IPS-11a (cell line): Measurements from ENCODE around the gene FAM20C.
"Not testable (repeated sequence)": the region's sequence is repeated elsewhere in the genome, so short reads cannot be mapped to it uniquely, and the experiment has no call there.

Source experiments
- H3K4me3 ChIP-seq: one replicate; pipeline ENCODE4 v1.5.1; 2013; ENCODE audit warnings: low read depth, low read length, control low read depth

Gene FAM20C

DNA sequence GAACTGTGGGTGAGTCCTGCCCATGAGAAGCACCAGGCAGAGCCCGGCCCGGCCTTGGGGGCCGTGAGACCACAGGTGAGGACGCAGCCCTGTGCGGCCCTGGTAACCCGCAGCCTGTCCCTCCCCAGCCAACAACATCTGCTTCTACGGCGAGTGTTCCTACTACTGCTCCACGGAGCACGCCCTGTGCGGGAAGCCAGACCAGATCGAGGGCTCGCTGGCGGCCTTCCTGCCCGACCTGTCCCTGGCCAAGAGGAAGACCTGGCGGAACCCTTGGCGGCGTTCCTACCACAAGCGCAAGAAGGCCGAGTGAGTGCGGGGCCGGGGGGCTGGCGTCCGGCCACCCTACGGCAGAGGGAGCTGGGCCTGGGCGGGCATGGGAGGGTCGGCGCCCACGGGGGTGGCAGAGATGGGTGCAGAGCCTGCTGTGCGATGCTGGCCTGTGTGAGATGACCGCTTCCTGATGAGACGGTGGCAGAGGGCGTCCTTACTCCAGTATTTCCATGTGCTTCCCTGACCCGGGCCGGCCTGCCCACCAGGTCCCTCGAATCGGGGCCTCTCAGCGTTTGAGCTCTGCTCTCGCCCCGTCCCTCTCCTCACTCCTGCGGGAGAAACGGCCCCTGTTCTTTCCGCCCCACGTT, 63.5 kb downstream of the FAM20C start:
- no peak overlapping the region for H3K4me3 ChIP-seq

DNA sequence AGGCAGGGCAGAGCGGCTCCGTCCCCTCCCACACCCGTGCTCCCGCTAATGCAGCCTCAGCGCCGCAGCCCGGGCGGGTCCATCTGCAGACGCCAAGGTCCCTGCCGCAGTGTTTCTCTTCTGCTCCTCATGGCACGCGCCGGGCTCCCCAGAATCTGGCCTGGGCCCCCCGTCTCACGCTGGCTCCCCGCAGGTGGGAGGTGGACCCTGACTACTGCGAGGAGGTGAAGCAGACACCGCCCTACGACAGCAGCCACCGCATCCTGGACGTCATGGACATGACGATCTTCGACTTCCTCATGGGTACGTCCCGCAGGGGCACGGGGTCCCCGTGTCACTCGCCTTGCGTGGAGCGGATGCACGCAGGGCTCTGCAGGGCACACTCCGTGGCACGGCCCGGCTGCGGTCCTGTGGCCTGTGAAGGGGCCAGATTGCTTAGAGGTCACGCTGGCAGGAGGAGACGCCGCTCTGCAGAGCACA, 64.1 kb downstream of the FAM20C start:
- H3K4me3 ChIP-seq: no peak overlapping the region

DNA sequence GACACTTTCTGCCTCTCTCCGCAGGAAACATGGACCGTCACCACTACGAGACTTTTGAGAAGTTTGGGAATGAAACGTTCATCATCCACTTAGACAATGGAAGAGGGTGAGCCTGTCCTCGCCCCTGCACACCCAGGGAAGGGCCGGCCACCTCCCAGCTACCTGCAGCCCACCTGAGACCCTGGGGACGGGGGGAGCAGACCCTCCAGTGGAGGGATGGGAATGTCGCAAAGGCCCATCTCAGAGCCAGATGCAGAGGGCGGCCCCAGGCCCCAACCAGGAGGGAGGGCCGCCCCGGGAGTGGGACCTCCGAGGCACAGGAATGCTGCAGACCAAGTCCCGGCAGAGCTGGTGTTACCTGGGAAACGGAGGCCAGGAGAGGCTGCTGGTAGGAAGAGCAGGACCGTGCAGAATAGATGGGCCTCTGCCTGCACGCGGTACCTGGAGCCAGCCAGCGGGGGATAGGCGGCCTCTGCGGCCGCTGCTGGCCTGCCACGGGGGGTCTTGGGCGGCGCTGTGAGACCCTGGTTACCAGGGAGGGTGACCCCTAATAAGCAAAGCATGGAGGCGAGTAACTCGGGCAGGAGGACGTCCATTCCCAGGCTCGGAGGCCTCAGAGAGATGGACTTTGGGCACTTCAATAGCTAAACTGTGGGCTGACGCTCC, 64.7 kb downstream of the FAM20C start:
- H3K4me3 ChIP-seq: no peak overlapping the region

DNA sequence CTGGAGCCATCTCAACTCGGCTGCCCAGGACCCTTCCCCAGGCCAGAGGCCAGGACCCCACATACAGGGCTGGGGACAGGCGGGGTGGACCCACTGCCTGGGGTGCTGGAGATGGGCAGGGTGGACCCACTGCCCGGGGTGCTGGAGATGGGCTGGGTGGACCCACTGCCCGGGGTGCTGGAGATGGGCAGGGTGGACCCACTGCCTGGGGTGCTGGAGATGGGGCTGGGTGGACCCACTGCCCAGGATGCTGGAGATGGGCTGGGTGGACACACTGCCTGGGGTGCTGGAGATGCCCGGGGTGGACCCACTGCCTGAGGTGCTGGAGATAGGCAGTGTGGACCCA, 65.2 kb downstream of the FAM20C start:
- no peak overlapping the region for H3K4me3 ChIP-seq

DNA sequence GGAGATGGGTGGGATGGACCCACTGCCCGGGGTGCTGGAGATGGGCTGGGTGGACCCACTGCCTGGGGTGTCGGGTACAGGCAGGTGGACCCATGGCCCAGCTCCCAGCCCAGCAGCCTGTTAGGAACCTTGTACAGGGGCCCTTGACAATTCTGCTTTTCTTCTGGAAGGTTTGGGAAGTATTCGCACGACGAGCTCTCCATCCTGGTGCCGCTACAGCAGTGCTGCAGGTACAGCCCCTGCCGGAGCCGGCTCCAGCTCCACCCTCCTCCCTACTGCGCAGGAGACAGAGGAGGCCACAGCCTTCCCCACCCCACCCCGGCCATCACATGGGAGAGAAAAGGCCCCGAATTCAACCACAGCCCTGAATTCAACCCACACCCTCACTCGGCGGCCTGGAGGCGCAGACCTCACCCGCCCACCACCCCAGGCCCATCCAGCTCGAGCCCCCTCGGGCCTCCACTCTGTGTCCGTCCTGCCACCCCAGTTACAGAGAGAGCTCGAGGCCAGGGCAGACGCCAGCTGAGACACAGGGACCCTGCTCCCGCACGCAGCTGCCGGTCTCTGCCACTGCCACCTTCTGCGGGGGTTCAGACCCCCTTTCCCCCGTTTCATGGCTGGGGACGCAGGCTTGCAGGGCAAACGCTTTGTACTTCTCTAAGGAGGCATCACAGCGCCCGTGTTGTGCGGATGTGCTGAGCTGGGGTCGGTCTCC, 66.3 kb downstream of the FAM20C start:
- no peak overlapping the region for H3K4me3 ChIP-seq

DNA sequence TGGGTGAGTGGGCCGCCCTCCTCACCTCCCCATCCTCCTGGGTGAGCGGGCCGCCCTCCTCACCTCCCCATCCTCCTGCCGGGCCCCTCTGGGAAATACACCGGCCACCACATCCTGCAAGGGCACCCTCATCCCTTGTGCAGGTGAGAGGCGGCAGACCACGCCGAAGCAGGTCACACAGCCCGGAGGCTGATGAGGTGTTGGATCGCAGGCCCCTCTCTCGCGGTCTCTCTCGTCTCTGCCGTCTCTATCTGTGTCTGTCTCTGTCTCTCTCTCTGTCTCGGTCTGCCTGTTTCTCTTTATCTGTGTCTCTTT, 66.8 kb downstream of the FAM20C start:
- H3K4me3 ChIP-seq: no peak overlapping the region

DNA sequence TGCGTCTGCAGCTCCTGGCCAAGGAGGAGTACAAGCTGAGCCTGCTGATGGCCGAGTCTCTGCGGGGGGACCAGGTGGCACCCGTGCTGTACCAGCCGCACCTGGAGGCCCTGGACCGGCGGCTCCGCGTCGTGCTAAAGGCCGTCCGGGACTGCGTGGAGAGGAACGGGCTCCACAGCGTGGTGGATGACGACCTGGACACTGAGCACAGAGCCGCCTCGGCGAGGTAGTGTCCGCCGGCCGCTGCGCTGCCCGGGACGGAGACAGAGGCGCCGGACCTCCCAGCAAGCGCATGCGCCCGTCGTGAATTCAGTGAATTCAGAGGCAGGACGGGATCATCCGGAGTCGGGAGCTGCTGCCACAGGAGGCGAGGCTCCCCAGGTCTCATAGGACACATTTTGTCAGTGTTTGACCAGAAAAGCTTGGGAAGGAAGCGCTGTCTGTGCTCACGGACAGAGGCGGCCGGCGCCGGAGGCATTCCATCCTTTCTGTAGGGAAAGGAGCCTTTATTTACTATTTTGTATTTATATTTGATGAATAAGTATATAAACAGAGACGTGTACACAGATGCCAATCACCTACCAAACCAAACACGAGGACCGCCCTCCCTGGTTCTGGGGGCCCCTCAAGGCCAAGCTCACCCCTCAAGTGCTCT, 67.5 kb downstream of the FAM20C start:
- no peak overlapping the region for H3K4me3 ChIP-seq

DNA sequence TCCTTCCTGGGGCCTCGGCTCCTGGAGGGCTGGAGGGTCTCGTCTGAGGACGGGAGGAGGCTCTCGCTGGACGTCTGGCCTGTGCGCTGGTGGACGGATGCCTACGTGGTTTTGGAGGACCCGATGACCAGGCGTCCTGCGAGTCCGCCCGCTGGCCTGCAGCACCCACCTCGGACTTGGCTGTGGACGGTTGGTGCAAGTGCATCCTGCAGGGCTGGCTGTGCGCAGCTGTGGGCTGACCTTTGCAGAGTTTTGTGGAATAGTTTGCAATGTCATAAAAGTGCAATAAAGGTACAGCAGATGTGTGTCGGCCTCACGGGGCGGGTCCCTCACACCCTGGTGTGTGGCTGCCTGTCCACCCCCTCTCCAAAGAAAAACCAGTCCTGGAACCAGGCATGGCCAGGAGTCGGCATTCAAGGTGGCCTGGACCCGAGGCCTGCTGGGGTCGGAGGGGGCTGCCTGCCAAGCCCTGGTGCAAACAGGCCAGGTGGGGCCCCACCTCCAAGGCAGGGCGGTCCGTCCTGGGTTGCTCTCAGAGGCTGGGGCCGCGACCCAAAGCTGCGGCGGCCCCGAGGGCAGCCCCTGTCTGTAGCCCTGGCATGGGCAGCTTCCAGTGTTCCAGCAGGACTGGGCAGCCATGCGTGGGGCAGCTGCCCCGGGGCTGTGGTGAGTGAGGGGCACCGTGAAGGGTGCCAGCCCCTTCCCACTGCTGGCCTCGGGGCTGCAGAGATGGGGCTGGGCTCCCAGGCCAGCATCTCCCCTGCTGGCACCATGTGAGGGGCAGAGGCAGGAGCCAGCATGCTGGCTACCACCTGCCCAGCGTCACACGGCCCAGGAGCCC, 68.3 kb downstream of the FAM20C start:
- H3K4me3 ChIP-seq: no peak overlapping the region

DNA sequence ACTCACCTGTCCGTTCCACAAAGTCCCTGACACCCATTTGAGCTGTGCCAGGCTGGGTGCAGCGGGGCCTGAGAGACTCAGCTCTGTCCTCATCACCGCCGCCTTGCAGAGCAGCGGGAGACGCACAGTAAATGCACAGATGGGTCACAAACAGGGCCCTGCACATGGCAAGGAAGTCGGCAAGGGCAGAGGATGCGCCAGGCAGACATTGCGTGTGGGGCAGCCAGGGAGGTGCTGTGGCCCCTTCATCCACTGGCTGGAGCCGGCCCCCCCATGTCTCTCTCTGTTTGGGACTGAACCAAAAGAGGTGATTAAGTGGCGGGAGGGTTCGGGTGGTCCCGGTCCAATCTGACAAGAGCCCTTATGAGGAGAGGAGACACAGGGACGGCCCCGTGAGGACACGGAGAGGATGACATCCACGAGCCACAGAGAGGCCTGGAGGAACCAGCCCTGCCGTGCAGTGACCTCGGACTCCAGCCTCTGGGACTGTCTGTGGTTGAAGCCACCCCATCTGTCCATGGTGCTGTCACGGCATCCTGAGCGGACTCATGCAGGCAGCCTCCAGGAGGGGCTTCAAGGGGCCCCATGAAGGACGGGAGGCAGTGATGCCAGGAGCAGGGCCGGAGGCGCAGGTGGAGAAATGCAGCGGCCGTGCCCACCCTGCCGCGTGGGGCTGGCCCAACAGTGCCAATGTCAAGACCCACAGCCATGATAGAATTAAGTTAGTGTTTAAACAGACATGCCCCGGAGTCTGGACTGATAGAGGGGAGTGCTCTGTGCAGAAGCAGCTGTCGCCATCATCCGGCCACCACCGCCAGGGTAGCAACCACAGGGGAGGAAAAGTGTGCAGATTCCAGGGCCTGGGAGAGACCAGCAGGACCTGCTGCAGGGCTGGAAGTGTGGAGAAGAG, 69.2 kb downstream of the FAM20C start:
- H3K4me3 ChIP-seq: no peak overlapping the region

DNA sequence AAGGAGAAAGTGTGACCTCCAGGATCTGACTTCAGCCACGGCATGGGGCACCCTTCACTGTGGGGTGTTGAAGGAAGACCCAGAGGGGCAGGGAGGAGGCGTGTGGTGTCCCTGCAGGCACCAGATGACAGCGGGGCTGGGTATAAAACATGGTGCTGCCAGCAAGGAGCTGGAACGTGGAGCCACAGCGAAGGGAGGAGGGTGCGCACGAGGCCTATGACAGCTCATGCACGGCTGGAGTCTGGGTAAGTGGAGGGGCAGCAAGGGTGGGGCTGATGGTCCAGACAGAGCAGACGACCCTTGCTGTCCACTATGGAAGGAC, 69.8 kb downstream of the FAM20C start:
- no peak overlapping the region for H3K4me3 ChIP-seq

DNA sequence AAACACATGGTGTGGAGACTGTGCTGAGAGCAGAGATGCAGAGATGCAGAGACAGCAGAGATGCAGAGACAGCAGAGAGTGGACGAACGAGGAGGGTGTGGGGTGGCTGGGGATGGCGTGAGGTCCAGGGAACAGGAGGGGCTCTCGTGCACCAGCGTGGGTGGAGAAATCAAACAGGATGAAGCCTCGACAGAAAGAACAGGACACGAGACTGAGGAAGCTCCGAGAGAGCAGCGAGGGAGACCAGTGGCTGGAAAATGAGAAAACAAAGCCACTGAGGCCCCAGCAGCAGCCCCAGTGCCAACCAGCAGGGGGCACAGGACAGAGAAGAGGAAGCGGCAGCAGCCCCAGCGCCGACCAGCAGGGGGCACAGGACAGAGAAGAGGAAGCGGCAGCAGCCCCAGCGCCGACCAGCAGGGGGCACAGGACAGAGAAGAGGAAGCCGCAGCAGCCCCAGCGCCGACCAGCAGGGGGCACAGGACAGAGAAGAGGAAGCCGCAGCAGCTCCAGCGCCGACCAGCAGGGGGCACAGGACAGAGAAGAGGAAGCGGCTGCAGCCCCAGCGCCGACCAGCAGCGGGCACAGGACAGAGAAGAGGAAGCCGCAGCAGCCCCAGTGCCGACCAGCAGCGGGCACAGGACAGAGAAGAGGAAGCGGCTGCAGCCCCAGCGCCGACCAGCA, 70.4 kb downstream of the FAM20C start:
- H3K4me3 ChIP-seq: not testable (repeated sequence)

DNA sequence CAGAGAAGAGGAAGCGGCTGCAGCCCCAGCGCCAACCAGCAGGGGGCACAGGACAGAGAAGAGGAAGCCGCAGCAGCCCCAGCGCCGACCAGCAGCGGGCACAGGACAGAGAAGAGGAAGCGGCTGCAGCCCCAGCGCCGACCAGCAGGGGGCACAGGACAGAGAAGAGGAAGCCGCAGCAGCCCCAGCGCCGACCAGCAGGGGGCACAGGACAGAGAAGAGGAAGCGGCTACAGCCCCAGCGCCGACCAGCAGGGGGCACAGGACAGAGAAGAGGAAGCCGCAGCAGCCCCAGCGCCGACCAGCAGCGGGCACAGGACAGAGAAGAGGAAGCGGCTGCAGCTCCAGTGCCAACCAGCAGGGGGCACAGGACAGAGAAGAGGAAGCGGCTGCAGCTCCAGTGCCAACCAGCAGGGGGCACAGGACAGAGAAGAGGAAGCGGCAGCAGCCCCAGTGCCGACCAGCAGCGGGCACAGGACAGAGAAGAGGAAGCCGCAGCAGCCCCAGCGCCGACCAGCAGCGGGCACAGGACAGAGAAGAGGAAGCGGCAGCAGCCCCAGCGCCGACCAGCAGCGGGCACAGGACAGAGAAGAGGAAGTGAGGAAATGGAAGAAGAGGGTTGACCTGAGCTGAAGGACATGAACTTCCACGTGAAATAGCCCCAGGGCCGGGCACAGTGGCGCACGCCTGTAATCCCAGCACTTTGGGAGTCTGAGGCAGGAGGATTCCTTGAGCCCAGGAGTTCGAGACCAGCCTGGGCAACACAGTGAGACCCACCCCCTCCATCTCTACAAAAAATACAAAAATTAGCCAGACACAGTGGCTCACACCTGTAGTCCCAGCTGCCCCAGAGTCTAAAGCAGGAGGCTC, 71.3 kb downstream of the FAM20C start:
- H3K4me3 ChIP-seq: not testable (repeated sequence)

DNA sequence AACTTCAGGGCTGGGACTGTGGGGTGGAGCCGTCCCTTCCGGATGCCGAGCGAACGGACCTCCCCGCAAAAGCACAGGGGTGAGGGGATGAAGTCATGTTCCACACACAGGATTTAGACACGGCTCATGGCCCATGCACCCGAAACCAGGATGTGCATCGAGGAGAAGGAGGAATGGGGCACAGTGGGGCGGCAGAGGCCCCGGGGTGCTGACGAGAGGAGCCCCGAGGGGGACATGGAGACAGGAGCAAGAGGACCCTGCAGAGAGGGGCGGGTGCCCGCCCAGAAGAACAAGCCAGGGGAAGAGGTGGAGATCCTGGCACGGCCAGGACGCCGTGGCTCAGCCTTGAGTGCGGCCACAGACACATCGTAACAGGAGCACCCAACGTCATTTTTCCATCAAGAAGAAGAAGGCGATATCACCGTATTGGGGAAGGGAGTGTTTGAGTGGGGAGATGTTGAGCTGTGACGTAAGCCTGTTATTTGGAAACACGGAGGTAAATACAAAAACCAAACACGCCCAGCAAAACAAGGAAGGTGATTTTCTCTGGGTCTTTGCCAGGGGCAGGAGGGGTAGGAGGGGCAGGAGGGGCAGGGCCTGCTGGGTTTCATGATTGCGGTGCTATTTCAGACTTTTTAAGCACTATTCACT, 72.3 kb downstream of the FAM20C start:
- no peak overlapping the region for H3K4me3 ChIP-seq

DNA sequence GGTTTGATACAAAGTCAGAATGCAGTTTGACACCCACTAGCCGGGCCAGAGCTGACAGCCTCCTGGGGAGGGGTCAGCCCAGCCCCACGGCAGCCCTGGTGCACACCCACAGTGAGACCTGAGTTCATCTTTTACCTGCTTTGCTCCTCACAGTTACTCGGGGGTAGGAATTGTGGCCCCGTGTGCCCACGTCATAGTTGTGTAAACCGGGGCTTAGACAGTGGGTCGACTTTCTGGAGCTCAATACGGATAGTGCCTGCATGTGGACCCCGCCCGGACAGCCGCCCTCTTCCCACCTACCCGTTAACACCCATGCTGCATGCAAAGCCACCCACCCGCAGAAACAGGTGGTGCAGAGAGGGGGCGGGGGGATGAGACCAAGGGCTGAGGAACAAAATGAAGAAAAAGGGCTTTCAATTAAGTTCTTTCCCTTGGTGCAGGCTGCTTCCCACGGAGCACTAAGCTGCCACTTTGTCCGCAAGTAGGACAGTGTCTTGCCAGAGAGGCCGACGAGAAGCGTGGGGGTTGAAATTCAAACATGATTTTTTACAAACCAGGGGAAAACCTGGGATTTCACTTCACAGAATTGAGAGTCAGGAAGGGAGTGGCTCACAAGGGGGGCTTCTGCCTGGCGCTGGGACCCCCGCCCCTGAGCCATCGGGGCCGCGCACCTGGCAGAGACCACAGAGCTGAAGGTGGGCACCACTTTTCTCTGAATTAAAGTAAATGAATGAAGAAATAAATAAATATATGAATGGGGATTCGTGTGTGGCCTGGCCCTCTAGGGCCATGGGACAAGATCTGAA, 73.0 kb downstream of the FAM20C start:
- H3K4me3 ChIP-seq: no peak overlapping the region

DNA sequence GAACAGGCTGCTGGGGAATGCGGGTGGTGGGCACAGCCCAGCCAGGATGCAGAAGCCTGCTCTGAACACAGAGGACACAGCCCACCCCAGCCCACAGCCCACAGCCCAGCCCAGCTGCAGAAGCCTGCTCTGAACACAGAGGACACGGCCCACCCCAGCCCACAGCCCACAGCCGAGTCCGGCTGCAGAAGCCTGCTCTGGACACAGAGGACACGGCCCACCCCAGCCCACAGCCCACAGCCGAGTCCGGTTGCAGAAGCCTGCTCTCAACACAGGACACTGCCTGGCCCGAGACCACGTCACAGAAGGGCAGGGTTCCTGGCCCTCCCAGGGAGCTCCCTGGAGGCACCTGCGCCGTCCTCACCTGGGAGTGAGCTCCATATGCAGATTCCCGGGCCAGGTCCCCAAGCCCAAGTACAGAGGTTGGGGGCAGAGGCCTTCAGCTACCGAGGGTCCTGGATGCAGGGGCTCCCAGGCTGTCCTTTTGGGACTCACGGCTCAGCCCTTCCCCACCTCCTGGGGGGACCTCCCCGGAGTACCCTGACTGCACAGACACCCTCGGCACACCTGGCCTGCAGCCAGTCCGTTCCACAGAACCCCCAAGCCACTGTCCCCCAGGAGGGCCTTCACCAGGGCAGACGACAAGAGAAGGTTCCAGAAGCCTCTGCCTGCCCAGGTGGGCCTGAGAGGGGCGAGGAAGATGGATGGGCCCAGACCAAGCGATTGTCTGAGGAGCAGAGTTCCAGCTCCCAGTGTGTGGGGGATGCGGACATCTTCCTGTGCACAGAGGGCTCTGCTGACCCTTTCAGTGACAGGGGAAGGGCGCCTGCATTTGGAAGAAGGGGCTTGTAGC, 73.9 kb downstream of the FAM20C start:
- H3K4me3 ChIP-seq: no peak overlapping the region
